Fibroblast of lung (primary cell): ENCODE results near the gene SNCG.

Source experiments
- CTCF ChIP-seq, 2 donors: IDR thresholded peaks in 1 of 2; conservative IDR thresholded peaks in 1 of 2; 1 replicate in 1 of 2; 2 replicates in 1 of 2; pipeline ENCODE4 v1.5.1; 2011 to 2012; ENCODE audit warnings: low read length in 2 of 2, control low read depth in 1 of 2, inconsistent platforms in 1 of 2, low read depth in 1 of 2, mild to moderate bottlenecking in 1 of 2
- EZH2 ChIP-seq: IDR thresholded peaks from 2 replicates; pipeline ENCODE4 v1.5.1; 2012; ENCODE audit warnings: low read length, control low read depth, mild to moderate bottlenecking; ENCODE audit errors: missing control alignments

DNA sequence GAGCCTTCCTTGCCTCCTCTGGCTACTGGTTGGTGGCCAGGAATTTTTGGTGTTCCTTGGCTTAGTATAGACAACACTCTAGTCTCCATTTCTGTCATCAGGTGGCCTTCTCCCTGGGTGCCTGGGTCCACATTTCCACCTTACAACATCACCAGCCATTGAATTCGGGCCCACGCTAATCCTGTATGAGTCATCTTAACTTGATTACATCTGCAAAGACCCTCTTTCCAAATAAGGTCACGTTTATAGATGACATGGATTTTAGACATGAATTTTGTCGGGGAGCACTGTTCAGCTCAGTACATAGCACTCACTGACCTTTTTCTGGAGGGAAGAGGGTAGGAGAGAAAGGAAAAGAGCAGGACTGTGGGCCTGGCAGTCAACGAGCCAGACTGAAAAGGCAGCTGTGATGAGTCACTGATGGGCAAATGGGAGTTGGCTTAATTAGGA, 40.4 kb upstream of the SNCG start:
- TF ChIP-seq CTCF (conservative IDR thresholded peaks at IDR 0.05 in 1 of 2, IDR thresholded peaks at IDR 0.05 in 1 of 2; ENCODE audit: low read depth in 1 of 2, low read length in 2 of 2) (no peak), EZH2 (no peak)
